Stimulated activated CD4-positive, alpha-beta T cell treated with anti-CD3 and anti-CD28 coated beads, Interleukin-1b, Interleukin-23, amount 100 ng/mL, for 1 hour (primary cell): ENCODE data around the gene EDEM3.
"Not testable (repeated sequence)": the region's sequence is repeated elsewhere in the genome, so short reads cannot be mapped to it uniquely, and the experiment has no call there.

ENCODE experiments used
- DNase-seq, 2 donors: peaks; one replicate each; pipeline ENCODE4 v3.0.0-alpha.2; 2020; ENCODE audit warnings: low read depth in 2 of 2

EDEM3 gene

GRCh38 chr1:184754476-184755225, at the start of gene EDEM3:
EDEM3 (minus strand) TSS chr1:184754858; CDS start chr1:184754646, 212 bp downstream.
- DNase-seq: peak; percentile 86 to 93

GRCh38 chr1:184804220-184804619, 49.6 kb upstream of the EDEM3 start:
- no peak for DNase-seq

- DNase-seq: no peak
These were observed 48.5 kb upstream of the EDEM3 start for GRCh38 chr1:184803180-184803492.

- DNase-seq: no peak
These were observed 47.9 kb upstream of the EDEM3 start for GRCh38 chr1:184802354-184803179.

GRCh38 chr1:184801503-184801902, 46.8 kb upstream of the EDEM3 start:
- no peak for DNase-seq

GRCh38 chr1:184800876-184801275, 46.2 kb upstream of the EDEM3 start:
- no peak for DNase-seq

GRCh38 chr1:184793967-184794366, 39.3 kb upstream of the EDEM3 start:
- no peak for DNase-seq

GRCh38 chr1:184792450-184792969, 37.9 kb upstream of the EDEM3 start:
- no peak for DNase-seq

- DNase-seq: no peak
These were observed 36.9 kb upstream of the EDEM3 start for GRCh38 chr1:184791550-184791900.

- no peak for DNase-seq
These were observed 36.2 kb upstream of the EDEM3 start for GRCh38 chr1:184790642-184791549.

- DNase-seq: no peak
These were observed 35.2 kb upstream of the EDEM3 start for GRCh38 chr1:184789884-184790283.

GRCh38 chr1:184788970-184789369, 34.3 kb upstream of the EDEM3 start:
- no peak for DNase-seq

GRCh38 chr1:184785529-184785928, 30.9 kb upstream of the EDEM3 start:
- DNase-seq: no peak

GRCh38 chr1:184783723-184784122, 29.1 kb upstream of the EDEM3 start:
- not testable (repeated sequence) for DNase-seq

GRCh38 chr1:184781941-184782340, 27.3 kb upstream of the EDEM3 start:
- no peak for DNase-seq

- DNase-seq: no peak
These were observed 21.2 kb upstream of the EDEM3 start for GRCh38 chr1:184775885-184776284.

GRCh38 chr1:184775329-184775728, 20.7 kb upstream of the EDEM3 start:
- no peak for DNase-seq

GRCh38 chr1:184773762-184774320, 19.2 kb upstream of the EDEM3 start:
- DNase-seq: no peak

GRCh38 chr1:184771190-184771691, 16.6 kb upstream of the EDEM3 start:
- DNase-seq: no peak

- no peak for DNase-seq
These were observed 15.7 kb upstream of the EDEM3 start for GRCh38 chr1:184770181-184770979.

- no peak for DNase-seq
These were observed 14.6 kb upstream of the EDEM3 start for GRCh38 chr1:184769241-184769640.
